ENCODE measurements around the gene SPATS2. TPM values are rescaled to one million over a fixed set of nuclear protein-coding genes. Genes with fewer than 3 reads are reported as not detected.

The SPATS2 gene
- total and polyA plus RNA-seq, 2 donors (not counting 1 experiment from before 2014, with no cell fraction given) = 22.1 to 43.6 TPM

DNA sequence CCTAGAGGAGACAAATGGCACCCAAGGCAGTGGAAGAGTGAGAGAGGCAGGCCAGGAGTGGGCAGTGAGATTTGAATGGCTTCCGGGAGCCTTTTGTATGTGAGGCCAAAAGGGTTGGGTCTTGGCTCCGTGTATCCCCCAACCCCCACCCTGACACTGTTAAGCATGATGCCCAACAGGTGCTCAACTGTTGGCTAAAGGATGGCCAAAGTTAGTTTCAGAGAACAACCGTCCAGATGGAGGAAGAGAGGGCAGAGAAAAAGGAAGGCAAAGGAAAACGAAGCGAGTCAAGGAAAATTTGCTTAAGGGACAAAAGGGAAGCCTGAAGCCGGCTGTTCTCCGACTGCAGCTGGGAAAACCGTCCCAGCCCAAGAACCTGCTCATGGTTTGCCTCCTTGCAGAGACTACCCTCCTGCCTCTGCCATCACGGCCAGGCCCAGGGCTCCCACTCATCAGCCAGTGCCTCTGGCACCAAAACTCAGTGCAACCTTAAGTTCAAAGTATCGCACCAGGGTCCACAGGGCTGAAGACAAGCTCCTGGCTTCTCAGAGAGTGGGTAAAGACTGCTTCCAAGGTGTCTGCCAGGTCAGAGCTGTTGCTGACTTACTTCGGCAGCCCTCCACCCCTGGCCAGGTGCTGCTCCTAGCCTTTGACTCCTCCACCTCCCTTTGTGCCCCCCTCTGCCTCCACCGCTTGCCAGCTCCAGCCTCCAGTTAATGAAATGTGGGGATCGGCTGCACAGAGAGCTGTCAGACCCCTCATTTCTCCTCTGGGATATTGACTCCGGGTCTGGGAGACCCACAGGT, 26.1 kb upstream of the SPATS2 start:
- Histone ChIP-seq H4K20me1 (ENCODE audit: control insufficient read depth, extremely low read depth, insufficient read depth, low read length) (no peaks in the 10 kb centered on the region), H3K9me3 (ENCODE audit: control insufficient read depth, insufficient read depth, low read depth, low read length) (no peaks in the 10 kb centered on the region), H3K4me2 (ENCODE audit: extremely low read depth, insufficient read depth, low read length) (no peak overlapping the region), H3K27me3 (ENCODE audit: control insufficient read depth, insufficient read depth, low read length) (peaks cover 58% of the 10 kb centered on the region), H3K27ac (ENCODE audit: insufficient read depth, low read length) (no peak overlapping the region), H3K4me3 (replicated peaks in 1 of 4; ENCODE audit: control extremely low read depth in 1 of 4, insufficient read depth in 1 of 4, low read depth in 3 of 4, low read length in 4 of 4) (no peak overlapping the region), H3K4me1 (ENCODE audit: control insufficient read depth, extremely low read depth, insufficient read depth, low read length) (peaks cover 11% of the 10 kb centered on the region), H3K36me3 (ENCODE audit: control insufficient read depth, insufficient read depth, low read length) (no peaks in the 10 kb centered on the region), H2AFZ (ENCODE audit: low read length) (no peak overlapping the region), H3K9ac (ENCODE audit: insufficient read depth, low read length) (no peak overlapping the region), H3K79me2 (ENCODE audit: control insufficient read depth, insufficient read depth, low read length) (no peaks in the 10 kb centered on the region)
- TF ChIP-seq CTCF (conservative IDR thresholded peaks at IDR 0.05 in 1 of 2, IDR thresholded peaks at IDR 0.05 in 1 of 2; ENCODE audit: low read depth in 1 of 2, low read length in 2 of 2) = no peak
- TF ChIP-seq EZH2 (IDR thresholded peaks at IDR 0.05; ENCODE audit: low read length, missing control alignments) = peak; percentile 21
- no peak for DNase-seq (ENCODE audit: low read depth in 2 of 2)

GRCh38 chr12:49341777-49342065, 25.5 kb upstream of the SPATS2 start:
- Histone ChIP-seq H3K36me3 (ENCODE audit: control insufficient read depth, insufficient read depth, low read length) (no peaks in the 10 kb centered on the region), H3K27ac (ENCODE audit: insufficient read depth, low read length) (no peak overlapping the region), H3K4me2 (ENCODE audit: extremely low read depth, insufficient read depth, low read length) (peak overlapping the region; percentile 86), H4K20me1 (ENCODE audit: control insufficient read depth, extremely low read depth, insufficient read depth, low read length) (no peaks in the 10 kb centered on the region), H3K79me2 (ENCODE audit: control insufficient read depth, insufficient read depth, low read length) (no peaks in the 10 kb centered on the region), H3K9me3 (ENCODE audit: control insufficient read depth, insufficient read depth, low read depth, low read length) (no peaks in the 10 kb centered on the region), H3K27me3 (ENCODE audit: control insufficient read depth, insufficient read depth, low read length) (peaks cover 57% of the 10 kb centered on the region), H2AFZ (ENCODE audit: low read length) (no peak overlapping the region), H3K4me3 (replicated peaks in 1 of 4; ENCODE audit: control extremely low read depth in 1 of 4, insufficient read depth in 1 of 4, low read depth in 3 of 4, low read length in 4 of 4) (peak overlapping the region in 2 of 4 experiments; percentile 37 to 52), H3K4me1 (ENCODE audit: control insufficient read depth, extremely low read depth, insufficient read depth, low read length) (peaks cover 14% of the 10 kb centered on the region), H3K9ac (ENCODE audit: insufficient read depth, low read length) (no peak overlapping the region)
- no peak for TF ChIP-seq EZH2 (IDR thresholded peaks at IDR 0.05; ENCODE audit: low read length, missing control alignments)
- no peak for DNase-seq (ENCODE audit: low read depth in 2 of 2)

- Histone ChIP-seq H3K36me3 (ENCODE audit: control insufficient read depth, insufficient read depth, low read length) (no peaks in the 10 kb centered on the region), H3K4me3 (replicated peaks in 1 of 4; ENCODE audit: control extremely low read depth in 1 of 4, insufficient read depth in 1 of 4, low read depth in 3 of 4, low read length in 4 of 4) (peak overlapping the region; percentile 37 to 52 (median 42)), H2AFZ (ENCODE audit: low read length) (peak overlapping the region; percentile 41), H3K9me3 (ENCODE audit: control insufficient read depth, insufficient read depth, low read depth, low read length) (no peaks in the 10 kb centered on the region), H3K9ac (ENCODE audit: insufficient read depth, low read length) (peak overlapping the region; percentile 23), H3K27me3 (ENCODE audit: control insufficient read depth, insufficient read depth, low read length) (peaks cover 61% of the 10 kb centered on the region), H4K20me1 (ENCODE audit: control insufficient read depth, extremely low read depth, insufficient read depth, low read length) (no peaks in the 10 kb centered on the region), H3K27ac (ENCODE audit: insufficient read depth, low read length) (no peak overlapping the region), H3K4me2 (ENCODE audit: extremely low read depth, insufficient read depth, low read length) (peak overlapping the region; percentile 86), H3K79me2 (ENCODE audit: control insufficient read depth, insufficient read depth, low read length) (no peaks in the 10 kb centered on the region), H3K4me1 (ENCODE audit: control insufficient read depth, extremely low read depth, insufficient read depth, low read length) (peaks cover 20% of the 10 kb centered on the region)
- TF ChIP-seq EZH2 (IDR thresholded peaks at IDR 0.05; ENCODE audit: low read length, missing control alignments) (peak; percentile 20), CTCF (conservative IDR thresholded peaks at IDR 0.05 in 1 of 2, IDR thresholded peaks at IDR 0.05 in 1 of 2; ENCODE audit: low read depth in 1 of 2, low read length in 2 of 2) (peak; percentile 71 to 73)
- DNase-seq (ENCODE audit: low read depth in 2 of 2) = peak; percentile 64 to 78
Measured at GRCh38 chr12:49342066-49342913, 25.0 kb upstream of the SPATS2 start.
